HG03045 (cell line): Measurements from ENCODE around the gene HSD11B1L.
"Not testable (repeated sequence)": the region's sequence is repeated elsewhere in the genome, so short reads cannot be mapped to it uniquely, and the experiment has no call there.

Source experiments
- ATAC-seq: cut with Tn5 transposase; IDR thresholded peaks from one replicate; pipeline ENCODE4 v1.9.1; 2021; ENCODE audit warnings: mild to moderate bottlenecking, moderate library complexity; ENCODE audit not compliant: unreplicated experiment

The HSD11B1L gene

GRCh38 chr19:5686647-5687359 is 6.0 kb downstream of the HSD11B1L start:
- ATAC-seq = peak; percentile 36

DNA sequence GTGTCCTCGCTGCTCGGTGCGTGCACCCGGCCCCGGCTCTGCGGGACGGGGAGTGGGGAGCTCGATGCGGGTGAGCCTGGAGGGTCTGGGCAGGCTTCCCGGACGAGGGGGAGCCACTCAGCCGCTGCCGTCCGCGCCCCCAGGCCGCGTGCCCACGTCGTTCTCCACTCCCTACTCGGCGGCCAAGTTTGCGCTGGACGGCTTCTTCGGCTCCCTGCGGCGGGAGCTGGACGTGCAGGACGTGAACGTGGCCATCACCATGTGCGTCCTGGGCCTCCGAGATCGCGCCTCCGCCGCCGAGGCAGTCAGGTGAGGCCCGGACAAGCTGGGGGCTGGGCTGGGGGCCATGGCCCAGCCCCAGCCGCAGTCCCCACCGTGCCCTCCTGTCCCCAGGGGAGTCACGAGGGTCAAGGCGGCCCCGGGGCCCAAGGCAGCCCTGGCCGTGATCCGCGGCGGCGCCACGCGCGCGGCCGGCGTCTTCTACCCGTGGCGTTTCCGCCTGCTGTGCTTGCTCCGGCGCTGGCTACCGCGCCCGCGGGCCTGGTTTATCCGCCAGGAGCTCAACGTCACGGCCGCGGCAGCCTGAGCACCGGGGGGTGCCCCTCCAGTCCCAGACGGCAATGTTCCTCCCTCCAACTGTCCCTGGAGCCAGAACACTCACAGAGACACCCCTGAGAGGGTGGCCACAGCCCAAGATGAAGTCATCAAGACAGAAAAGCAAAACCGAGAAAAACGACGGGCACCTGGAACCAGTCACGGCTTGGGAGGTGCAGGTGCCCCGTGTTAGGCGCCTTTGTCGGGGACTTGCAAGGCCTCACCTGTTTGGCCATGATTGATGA is 6.8 kb downstream of the HSD11B1L start:
- ATAC-seq = peak; percentile 0

- not testable (repeated sequence) for ATAC-seq
Measured at GRCh38 chr19:5688262-5688881, 7.5 kb downstream of the HSD11B1L start.

DNA sequence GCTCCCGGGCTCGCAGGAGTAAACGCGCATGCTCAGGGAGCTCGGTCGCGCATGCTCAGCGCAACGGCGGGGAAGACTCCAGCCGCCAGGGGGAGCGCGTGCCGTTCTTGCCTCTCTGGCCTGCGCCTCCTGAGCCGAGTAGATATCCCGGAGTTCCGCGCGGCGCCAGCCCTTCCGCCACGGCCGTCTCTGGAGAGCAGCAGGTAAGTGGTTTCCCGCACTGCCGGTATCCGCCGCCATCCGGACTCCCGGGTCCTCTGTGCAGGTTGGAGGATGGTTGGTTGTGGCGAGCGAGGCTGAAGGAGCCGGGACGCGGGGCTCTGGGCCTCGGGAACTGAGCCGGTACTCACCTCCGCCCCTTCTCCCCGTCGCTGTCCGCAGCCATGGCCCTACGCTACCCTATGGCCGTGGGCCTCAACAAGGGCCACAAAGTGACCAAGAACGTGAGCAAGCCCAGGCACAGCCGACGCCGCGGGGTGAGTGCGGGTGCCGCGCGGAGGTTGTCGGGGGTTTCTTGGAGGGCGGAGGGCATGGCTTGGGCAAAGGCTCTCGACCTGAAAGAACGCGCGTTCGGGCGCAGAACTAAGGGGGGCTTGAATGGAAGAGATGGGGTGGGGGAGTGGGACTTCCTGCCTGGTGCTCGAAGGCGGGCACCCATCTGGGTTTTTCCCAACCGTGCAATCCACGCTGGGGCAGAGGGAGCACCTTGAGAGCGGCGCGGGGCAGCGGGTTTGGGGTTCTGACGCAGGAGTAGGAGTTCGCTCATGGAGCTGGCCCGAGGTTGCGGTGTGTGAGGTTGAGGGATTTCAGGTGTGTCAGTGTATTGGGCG is 9.5 kb downstream of the HSD11B1L start, which contains the start of gene RPL36:
RPL36 (plus strand) TSS at position 171 of the 830 bp plus-strand sequence; CDS start at position 384, 213 bp downstream.
- peak; percentile 45 for ATAC-seq

DNA sequence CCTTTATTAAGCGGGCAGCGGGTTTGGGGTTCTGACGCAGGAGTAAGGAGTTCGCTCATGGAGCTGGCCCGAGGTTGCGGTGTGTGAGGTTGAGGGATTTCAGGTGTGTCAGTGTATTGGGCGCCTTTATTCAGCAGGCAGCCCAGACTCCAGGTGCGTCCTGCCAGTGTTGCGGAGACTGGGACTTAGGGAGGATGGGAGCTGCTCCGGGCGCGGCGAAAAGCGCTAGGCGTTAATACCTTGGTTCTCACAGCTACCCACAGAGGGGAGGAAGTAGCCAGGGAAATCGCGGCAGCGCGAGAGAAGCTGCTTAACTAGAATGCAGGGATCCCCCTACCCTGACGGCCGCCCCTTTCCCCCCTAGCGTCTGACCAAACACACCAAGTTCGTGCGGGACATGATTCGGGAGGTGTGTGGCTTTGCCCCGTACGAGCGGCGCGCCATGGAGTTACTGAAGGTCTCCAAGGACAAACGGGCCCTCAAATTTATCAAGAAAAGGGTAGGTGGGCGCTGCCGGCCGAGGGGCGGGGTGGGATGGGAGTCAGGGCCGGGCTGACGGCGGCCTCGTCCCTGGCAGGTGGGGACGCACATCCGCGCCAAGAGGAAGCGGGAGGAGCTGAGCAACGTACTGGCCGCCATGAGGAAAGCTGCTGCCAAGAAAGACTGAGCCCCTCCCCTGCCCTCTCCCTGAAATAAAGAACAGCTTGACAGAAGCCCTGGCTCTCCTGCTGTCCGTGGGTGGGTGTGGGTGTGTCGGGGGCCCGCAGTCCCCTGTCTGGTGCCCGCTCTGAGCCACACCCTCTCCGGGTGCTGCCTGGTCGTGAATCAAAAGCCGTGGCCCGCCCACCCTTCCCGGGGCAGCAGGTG is 10.4 kb downstream of the HSD11B1L start:
- ATAC-seq = no peak

DNA sequence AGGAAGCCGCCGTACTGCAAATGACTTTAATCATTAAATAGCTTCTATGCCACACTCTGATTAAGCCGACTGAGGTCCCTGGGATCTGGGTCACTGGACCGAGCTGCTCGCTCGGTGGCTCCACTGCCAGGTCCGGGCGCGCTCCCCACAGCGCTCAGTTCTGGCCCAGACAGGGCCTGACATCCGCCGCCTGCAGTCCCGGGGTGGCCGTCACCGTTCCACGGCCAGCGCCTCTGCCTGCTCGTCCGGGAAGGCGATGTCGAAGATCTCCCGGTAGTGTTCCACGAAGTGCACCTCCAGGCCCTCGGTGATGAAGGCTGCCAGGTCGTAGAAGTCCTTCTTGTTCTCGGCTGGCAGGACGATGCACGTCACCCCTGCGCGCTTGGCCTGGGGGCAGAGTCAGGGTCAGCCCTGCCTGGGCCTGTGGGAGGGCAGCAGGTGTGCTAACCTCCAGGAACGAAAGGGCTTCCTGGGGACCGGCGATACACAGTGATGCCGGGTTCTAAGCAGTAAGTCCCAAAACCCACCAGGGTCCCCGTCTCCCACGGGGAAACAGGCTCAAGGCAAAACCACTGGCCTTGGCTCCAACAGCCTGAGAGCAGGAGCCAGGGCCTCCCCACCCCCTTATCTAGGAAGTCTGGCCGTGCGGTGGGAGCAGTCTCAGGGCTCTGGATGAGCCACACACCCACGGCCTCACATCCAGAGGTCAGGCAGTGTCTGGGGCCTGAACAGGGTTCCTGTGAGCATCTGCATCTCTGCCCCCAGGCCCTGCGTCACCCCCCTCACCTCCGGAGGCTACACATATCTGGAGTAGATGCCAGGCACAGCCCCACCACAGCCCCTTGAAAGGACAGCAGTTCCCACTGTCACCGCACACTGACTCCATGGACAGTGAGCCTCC is 11.2 kb downstream of the HSD11B1L start:
- ATAC-seq = no peak

DNA sequence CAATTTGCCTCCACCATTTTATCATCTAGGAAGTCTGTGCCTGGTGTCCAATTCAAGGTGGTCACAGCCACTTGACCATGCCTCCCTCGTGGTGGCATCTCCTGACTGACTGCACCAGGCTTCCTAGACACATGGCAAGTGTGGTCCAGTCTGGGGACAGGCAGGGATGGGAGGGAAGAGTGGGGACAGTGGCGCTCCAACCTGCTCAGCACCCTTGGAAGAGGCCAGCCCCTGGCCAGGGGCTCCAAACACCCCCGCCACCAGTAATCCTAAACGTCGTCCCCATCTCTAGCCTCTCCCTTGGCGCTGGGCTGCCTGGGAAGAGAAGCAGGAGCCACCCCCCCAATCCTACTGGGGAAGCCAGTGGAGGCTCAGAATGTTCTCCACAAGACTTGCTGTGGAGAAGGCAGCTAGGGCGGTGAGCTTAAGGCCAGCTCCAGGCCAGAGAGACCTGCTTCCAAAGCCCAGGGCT is 11.9 kb downstream of the HSD11B1L start:
- no peak for ATAC-seq

GRCh38 chr19:5693195-5694166 is 12.7 kb downstream of the HSD11B1L start:
- ATAC-seq = no peak

DNA sequence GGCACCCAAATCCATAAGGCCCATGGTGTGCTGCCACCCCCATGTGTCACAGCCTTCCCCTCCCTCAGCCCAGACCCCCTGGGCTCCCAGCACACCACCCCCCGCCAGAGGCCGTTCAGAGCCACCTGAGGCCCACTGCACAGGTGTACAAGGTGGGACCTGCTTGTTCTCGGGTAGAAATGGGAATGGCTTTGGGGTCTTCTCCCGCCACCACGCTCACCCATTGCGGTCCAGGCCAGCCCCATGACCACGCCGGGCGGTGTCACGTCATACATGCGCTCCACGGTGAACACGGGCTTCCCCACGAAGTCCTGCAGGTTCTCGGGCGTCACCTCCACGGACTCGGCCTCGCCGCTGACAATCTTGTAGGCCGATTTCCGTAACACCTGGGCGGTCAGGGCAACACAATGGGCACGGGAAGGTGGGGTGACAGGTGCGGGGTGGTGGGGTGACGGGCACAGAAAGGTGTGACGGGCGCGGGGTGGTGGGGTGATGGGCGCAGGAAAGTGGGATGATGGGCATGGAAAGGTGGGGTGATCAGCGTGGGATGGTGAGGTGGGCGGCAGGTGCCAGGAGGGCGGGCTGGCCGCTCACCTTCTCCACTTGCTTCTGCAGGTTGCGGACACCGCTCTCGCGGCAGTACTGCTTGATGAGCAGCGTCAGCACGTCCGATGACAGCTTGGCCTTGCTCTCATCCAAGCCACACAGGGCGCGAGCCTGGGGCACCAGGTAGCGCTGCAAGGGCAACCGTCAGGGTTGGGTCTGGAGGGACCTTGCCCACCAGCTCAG is 13.5 kb downstream of the HSD11B1L start:
- ATAC-seq = no peak

DNA sequence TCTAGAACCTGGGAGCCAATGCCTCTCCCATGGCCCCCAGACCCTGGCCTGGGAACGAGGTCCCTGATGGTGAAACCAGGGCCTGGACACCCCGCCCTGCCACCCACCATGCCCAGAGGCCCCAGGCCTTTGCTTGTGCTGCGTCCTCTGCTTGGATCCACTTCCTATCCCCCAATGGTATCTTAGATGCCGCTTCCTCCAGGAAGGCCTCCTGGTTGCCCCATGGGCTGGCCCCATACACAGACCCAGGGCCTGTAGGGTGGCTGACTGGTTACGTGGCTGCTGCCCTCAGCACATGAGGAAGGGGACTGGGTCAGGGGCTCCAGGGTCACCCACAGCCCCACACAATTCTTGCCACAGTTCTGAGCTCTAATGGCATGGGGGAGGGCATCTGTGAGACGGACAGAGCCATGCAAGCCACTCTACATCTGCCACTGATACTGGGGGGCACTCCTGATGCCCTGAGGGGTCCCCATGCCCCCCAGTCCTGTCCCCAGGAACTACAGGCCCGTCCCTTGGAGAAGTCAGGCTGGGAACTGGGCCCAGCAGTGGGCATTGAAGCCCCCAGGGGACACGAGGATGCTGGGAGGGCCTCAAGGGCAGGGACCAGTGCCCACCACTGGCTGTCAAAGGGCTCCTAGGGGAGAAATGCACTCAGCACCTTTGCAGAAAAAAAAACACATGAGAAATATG is 14.3 kb downstream of the HSD11B1L start:
- ATAC-seq = no peak

DNA sequence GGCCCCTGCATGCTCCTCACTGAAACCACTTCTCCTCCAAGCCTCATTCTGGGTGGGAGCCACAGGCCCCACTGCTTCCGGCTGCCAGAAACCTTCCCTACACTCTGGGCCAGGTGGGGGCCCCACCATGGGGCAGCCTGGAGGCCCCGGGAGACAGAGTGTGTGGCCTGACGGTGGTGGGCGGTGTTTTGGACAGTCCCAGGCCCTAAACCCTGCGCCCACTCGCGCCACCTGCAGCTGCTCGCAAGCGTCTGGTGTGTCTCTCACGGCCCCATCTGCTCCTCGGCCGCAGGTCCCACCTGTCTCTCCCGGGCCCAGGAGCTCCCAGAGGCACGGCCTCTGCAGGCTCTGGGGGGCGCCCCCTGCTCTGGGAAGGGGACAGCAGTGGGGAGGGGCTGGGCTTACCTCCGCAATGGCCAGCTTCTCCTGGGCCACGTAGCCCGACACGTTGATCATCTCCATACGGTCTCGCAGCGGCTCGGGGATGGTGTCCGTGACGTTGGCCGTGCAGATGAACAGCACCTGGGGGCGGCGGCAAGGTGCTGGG is 14.9 kb downstream of the HSD11B1L start:
- no peak for ATAC-seq

- ATAC-seq = no peak
Measured at GRCh38 chr19:5696196-5697021, 15.6 kb downstream of the HSD11B1L start.

GRCh38 chr19:5697022-5697889 is 16.4 kb downstream of the HSD11B1L start:
- ATAC-seq = no peak
